HEK293 (cell line): ENCODE measurements around the gene BIRC7.

Experiments used
- CTCF ChIA-PET: fragments of 350-600 bp; formaldehyde crosslinking; extraction: SDS; loops from one replicate; lab custom pipeline; 2021; ENCODE audit warnings: antibody characterized with exemption; lab: Yijun Ruan, JAX
- POLR2A ChIA-PET: fragments of 300-600 bp; formaldehyde crosslinking; extraction: SDS; loops from one replicate; lab custom pipeline; 2020; ENCODE audit warnings: antibody characterized with exemption, inconsistent platforms; lab: Yijun Ruan, JAX
- H3K27ac ChIP-seq: fragments of 200-500 bp; sonication (Bioruptor generic); 2 replicates; pipeline ENCODE4 v1.5.1; 2014; ENCODE audit warnings: low read depth, low read length, control low read depth, inconsistent platforms; ENCODE audit errors: extremely low read depth
- H3K36me3 ChIP-seq, 2 experiments: fragments of 200-500 bp in 1 of 2; sonication (Bioruptor generic) in 1 of 2; 1 replicate in 1 of 2; 2 replicates in 1 of 2; pipeline ENCODE4 v1.5.1; 2014 to 2017; ENCODE audit warnings: inconsistent platforms in 2 of 2, low read length in 2 of 2; ENCODE audit not compliant: control insufficient read depth in 2 of 2, insufficient read depth in 1 of 2
- H3K4me1 ChIP-seq: fragments of 200-500 bp; sonication (Bioruptor generic); 2 replicates; pipeline ENCODE4 v1.5.1; 2014; ENCODE audit warnings: mild to moderate bottlenecking, low read length, inconsistent platforms; ENCODE audit not compliant: control insufficient read depth, insufficient read depth
- H3K4me3 ChIP-seq: 2 replicates; pipeline ENCODE4 v1.5.1; 2011; ENCODE audit warnings: low read depth, mild to moderate bottlenecking, control low read depth, low read length, moderate library complexity
- H3K9me3 ChIP-seq: fragments of 200-500 bp; sonication (Bioruptor generic); 2 replicates; pipeline ENCODE4 v1.5.1; 2014; ENCODE audit warnings: low read depth, low read length, inconsistent platforms; ENCODE audit not compliant: control insufficient read depth, insufficient read depth
- BCL11A ChIP-seq: fragments of 450-650 bp; formaldehyde crosslinking; IDR thresholded peaks from 2 replicates; pipeline ENCODE4 v1.5.1; 2016; ENCODE audit warnings: low read depth, missing biosample characterization, missing genetic modification characterization
- HOXD13 ChIP-seq: sonication (generic); formaldehyde crosslinking; IDR thresholded peaks from 2 replicates; pipeline ENCODE4 v1.8.0; 2022; ENCODE audit warnings: missing genetic modification reagents, borderline replicate concordance
- KLF10 ChIP-seq: fragments of 450-650 bp; IDR thresholded peaks from 2 replicates; pipeline ENCODE4 v1.5.1; 2018; ENCODE audit warnings: missing biosample characterization, mild to moderate bottlenecking, missing genetic modification characterization
- OVOL3 ChIP-seq: fragments of 450-650 bp; formaldehyde crosslinking; IDR thresholded peaks from 2 replicates; pipeline ENCODE4 v1.5.1; 2016; ENCODE audit warnings: missing biosample characterization, missing genetic modification characterization
- PRDM2 ChIP-seq: fragments of 450-650 bp; formaldehyde crosslinking; IDR thresholded peaks from 2 replicates; pipeline ENCODE4 v1.5.1; 2016; ENCODE audit warnings: missing biosample characterization, missing genetic modification characterization, borderline replicate concordance
- SP3 ChIP-seq: fragments of 450-650 bp; formaldehyde crosslinking; IDR thresholded peaks from 2 replicates; pipeline ENCODE4 v1.5.1; 2016; ENCODE audit warnings: missing biosample characterization, missing genetic modification characterization
- ZBTB1 ChIP-seq: fragments of 450-650 bp; formaldehyde crosslinking; IDR thresholded peaks from 2 replicates; pipeline ENCODE4 v1.5.1; 2016; ENCODE audit warnings: missing biosample characterization, missing genetic modification characterization
- ZBTB10 ChIP-seq: fragments of 450-650 bp; formaldehyde crosslinking; IDR thresholded peaks from 2 replicates; pipeline ENCODE4 v1.5.1; 2016; ENCODE audit warnings: missing biosample characterization, missing genetic modification characterization
- ZBTB7A ChIP-seq: fragments of 450-650 bp; formaldehyde crosslinking; IDR thresholded peaks from 2 replicates; pipeline ENCODE4 v1.5.1; 2016; ENCODE audit warnings: low read depth, missing biosample characterization, missing genetic modification characterization
- ZFP69B ChIP-seq: fragments of 450-650 bp; formaldehyde crosslinking; IDR thresholded peaks from 2 replicates; pipeline ENCODE4 v1.5.1; 2016; ENCODE audit warnings: missing biosample characterization, missing genetic modification characterization
- ZNF133 ChIP-seq: fragments of 450-650 bp; formaldehyde crosslinking; IDR thresholded peaks from 2 replicates; pipeline ENCODE4 v1.5.1; 2016; ENCODE audit warnings: missing biosample characterization, missing genetic modification characterization
- ZNF18 ChIP-seq: fragments of 450-650 bp; formaldehyde crosslinking; IDR thresholded peaks from 2 replicates; pipeline ENCODE4 v1.5.1; 2016; ENCODE audit warnings: missing biosample characterization, missing genetic modification characterization
- ZNF211 ChIP-seq: fragments of 450-650 bp; formaldehyde crosslinking; IDR thresholded peaks from 2 replicates; pipeline ENCODE4 v1.5.1; 2016; ENCODE audit warnings: low read depth, missing biosample characterization, missing genetic modification characterization
- ZNF302 ChIP-seq: fragments of 450-650 bp; formaldehyde crosslinking; IDR thresholded peaks from 2 replicates; pipeline ENCODE4 v1.5.1; 2016; ENCODE audit warnings: missing biosample characterization, missing genetic modification characterization, low read depth
- ZNF366 ChIP-seq: fragments of 450-650 bp; formaldehyde crosslinking; conservative IDR thresholded peaks from 2 replicates; pipeline ENCODE4 v1.5.1; 2016; ENCODE audit warnings: missing biosample characterization, missing genetic modification characterization
- ZNF558 ChIP-seq: fragments of 450-650 bp; formaldehyde crosslinking; IDR thresholded peaks from 2 replicates; pipeline ENCODE4 v1.5.1; 2016; ENCODE audit warnings: missing biosample characterization, missing genetic modification characterization
- ZNF610 ChIP-seq: fragments of 450-650 bp; formaldehyde crosslinking; IDR thresholded peaks from 2 replicates; pipeline ENCODE4 v1.5.1; 2016; ENCODE audit warnings: missing biosample characterization, missing genetic modification characterization, borderline replicate concordance
- ZNF639 ChIP-seq: fragments of 450-650 bp; formaldehyde crosslinking; IDR thresholded peaks from 2 replicates; pipeline ENCODE4 v1.5.1; 2016; ENCODE audit warnings: missing biosample characterization, missing genetic modification characterization
- ZNF670 ChIP-seq: fragments of 450-650 bp; formaldehyde crosslinking; IDR thresholded peaks from 2 replicates; pipeline ENCODE4 v1.5.1; 2016; ENCODE audit warnings: missing biosample characterization, missing genetic modification characterization, low read depth
- ZNF677 ChIP-seq: fragments of 450-650 bp; IDR thresholded peaks from 2 replicates; pipeline ENCODE4 v1.5.0; 2018; ENCODE audit warnings: missing biosample characterization, mild to moderate bottlenecking, missing genetic modification characterization, moderate library complexity
- ZNF785 ChIP-seq: fragments of 450-650 bp; formaldehyde crosslinking; IDR thresholded peaks from 2 replicates; pipeline ENCODE4 v1.5.1; 2016; ENCODE audit warnings: missing biosample characterization, missing genetic modification characterization
- ZNF837 ChIP-seq: fragments of 450-650 bp; formaldehyde crosslinking; IDR thresholded peaks from 2 replicates; pipeline ENCODE4 v1.5.1; 2016; ENCODE audit warnings: missing biosample characterization, missing genetic modification characterization
- ZSCAN4 ChIP-seq: fragments of 450-650 bp; formaldehyde crosslinking; IDR thresholded peaks from 2 replicates; pipeline ENCODE4 v1.5.1; 2017; ENCODE audit warnings: missing biosample characterization, missing genetic modification characterization
- ZXDB ChIP-seq: fragments of 450-650 bp; formaldehyde crosslinking; IDR thresholded peaks from 2 replicates; pipeline ENCODE4 v1.5.1; 2016; ENCODE audit warnings: missing biosample characterization, missing genetic modification characterization

BIRC7 gene

GRCh38 chr20:63216041-63216848 is 19.5 kb upstream of the BIRC7 start, which contains the start of gene YTHDF1:
TSS of gene YTHDF1 (minus strand) at chr20:63216131. CDS start at chr20:63215892, 239 bp downstream.
- Histone ChIP-seq H3K27ac (peak within 1 kb of the TSS; percentile 89), H3K36me3 (peaks cover 8 to 39% of the 10 kb centered on the region in 2 experiments), H3K4me3 (peak within 1 kb of the TSS; percentile 73), H3K4me1 (no peaks in the 10 kb centered on the region; the same call in 1 of the 2 replicates), H3K9me3 (no peaks in the 10 kb centered on the region)
- POLR2A ChIA-PET: interaction anchor here (0.7 to 2.4 kb wide), 2 partner anchors 9 to 57 kb away, joined by 4 to 22 read pairs; partner anchors contain the start of gene ARFGAP1
- CTCF ChIA-PET: interaction anchor here (0.5 to 2.5 kb wide), 5 partner anchors 8 to 243 kb away, joined by 4 to 42 read pairs (median 5); no protein-coding TSS in a partner anchor
- no peak for TF ChIP-seq ZSCAN4
- peak; percentile 90 for TF ChIP-seq KLF10
- TF ChIP-seq ZNF211: no peak
- peak; percentile 88 for TF ChIP-seq BCL11A
- peak; percentile 93 for TF ChIP-seq ZBTB10 (tag by site-specific recombination)
- no peak for TF ChIP-seq HOXD13 (CRISPR knock-in tag)
- peak; percentile 56; the same call in 1 of the 2 replicates for TF ChIP-seq ZFP69B (tag by site-specific recombination)
- no peak for TF ChIP-seq ZBTB1 (tag by site-specific recombination)
- peak; percentile 83 for TF ChIP-seq ZXDB (tag by site-specific recombination)
- TF ChIP-seq ZNF837 (tag by site-specific recombination): no peak
- TF ChIP-seq ZNF670 (tag by site-specific recombination): no peak
- peak; percentile 59; the same call in 1 of the 2 replicates for TF ChIP-seq ZNF610
- TF ChIP-seq ZNF677: no peak
- no peak for TF ChIP-seq PRDM2
- TF ChIP-seq ZNF639: no peak
- TF ChIP-seq OVOL3 (tag by site-specific recombination): 0 out of 2 replicates have a peak, but pooled peaks have one; percentile 44
- no peak for TF ChIP-seq ZNF558 (tag by site-specific recombination)
- TF ChIP-seq ZNF785: no peak
- TF ChIP-seq SP3 (tag by site-specific recombination): peak; percentile 69
- no peak for TF ChIP-seq ZNF18 (tag by site-specific recombination)
- no peak for TF ChIP-seq ZNF366
- TF ChIP-seq ZNF302: no peak
- peak; percentile 68; the same call in 1 of the 2 replicates for TF ChIP-seq ZBTB7A
- no peak for TF ChIP-seq ZNF133 (tag by site-specific recombination)
